Activated CD8-positive, alpha-beta T cell treated with anti-CD3 and anti-CD28 coated beads for 36 hours (primary cell): ENCODE measurements around the gene CD44. TPM values are rescaled to one million over a fixed set of nuclear protein-coding genes. Genes with fewer than 3 reads are reported as not detected.

ENCODE experiments used
- ATAC-seq: fragments of 200-7000 bp; cut with Tn5 transposase; one replicate; pipeline ENCODE4 v1.10.0; 2021; ENCODE audit warnings: mild to moderate bottlenecking, moderate library complexity
- CTCF ChIA-PET: fragments of 350-600 bp; sonication (Branson Sonifier 250); formaldehyde crosslinking; loops from one replicate; lab custom pipeline; 2021; ENCODE audit warnings: antibody characterized with exemption; lab: Charles Lee
- POLR2A ChIA-PET: fragments of 350-600 bp; sonication (Branson Sonifier 250); formaldehyde crosslinking; loops from one replicate; lab custom pipeline; 2021; ENCODE audit warnings: antibody characterized with exemption; lab: Charles Lee
- DNase-seq: peaks from one replicate; pipeline ENCODE4 v3.0.0-alpha.2; 2020
- H3K27ac Mint-ChIP-seq: one replicate; pipeline ENCODE4 v1.8.0; 2021; ENCODE audit warnings: mild to moderate bottlenecking, mixed read lengths
- H3K27me3 Mint-ChIP-seq: one replicate; pipeline ENCODE4 v1.8.0; 2021; ENCODE audit warnings: mixed read lengths
- H3K36me3 Mint-ChIP-seq: one replicate; pipeline ENCODE4 v1.8.0; 2021; ENCODE audit warnings: low read depth, mixed read lengths
- H3K4me1 Mint-ChIP-seq: one replicate; pipeline ENCODE4 v1.8.0; 2021; ENCODE audit warnings: low read depth, mixed read lengths
- H3K4me3 Mint-ChIP-seq: one replicate; pipeline ENCODE4 v1.8.0; 2021; ENCODE audit warnings: mild to moderate bottlenecking, moderate library complexity, mixed read lengths
- H3K9me3 Mint-ChIP-seq: one replicate; pipeline ENCODE4 v1.8.0; 2021; ENCODE audit warnings: mixed read lengths
- intact Hi-C: fragments of 100-400 bp; cut with micrococcal nuclease; formaldehyde crosslinking; loops from one replicate; pipeline ENCODE4 v1.10.0; 2022
- total RNA-seq, 2 experiments: library from RNA; stranded (reverse); gene quantifications; one replicate each; pipeline ENCODE4 v1.2.3, GENCODE V29; 2021
- TF ChIP-seq, protein P1 (sequence below): fragments of 200-600 bp; IDR thresholded peaks from one replicate; pipeline ENCODE4 v1.8.0; 2022; ENCODE audit warnings: antibody characterized with exemption, mild to moderate bottlenecking

CD44 gene
- total RNA-seq, 2 experiments from 2014 or later, result 363 to 373 TPM

- intact Hi-C loops, result no loop called here
- H3K27ac Mint-ChIP-seq, result peak overlapping the region; percentile 87
- ChIA-PET CTCF (interaction anchor here (0.6 to 8.3 kb wide), 9 partner anchors 10 to 208 kb away, joined by 3 to 89 read pairs (median 3); no protein-coding TSS in a partner anchor), POLR2A (interaction anchor here (0.9 to 1.6 kb wide), 4 partner anchors 9 to 43 kb away, joined by 3 to 6 read pairs (median 4); no protein-coding TSS in a partner anchor)
- H3K4me1 Mint-ChIP-seq, result peaks cover 82% of the 10 kb centered on the region
- no peaks in the 10 kb centered on the region for H3K9me3 Mint-ChIP-seq
- TF ChIP-seq, protein P1, sequence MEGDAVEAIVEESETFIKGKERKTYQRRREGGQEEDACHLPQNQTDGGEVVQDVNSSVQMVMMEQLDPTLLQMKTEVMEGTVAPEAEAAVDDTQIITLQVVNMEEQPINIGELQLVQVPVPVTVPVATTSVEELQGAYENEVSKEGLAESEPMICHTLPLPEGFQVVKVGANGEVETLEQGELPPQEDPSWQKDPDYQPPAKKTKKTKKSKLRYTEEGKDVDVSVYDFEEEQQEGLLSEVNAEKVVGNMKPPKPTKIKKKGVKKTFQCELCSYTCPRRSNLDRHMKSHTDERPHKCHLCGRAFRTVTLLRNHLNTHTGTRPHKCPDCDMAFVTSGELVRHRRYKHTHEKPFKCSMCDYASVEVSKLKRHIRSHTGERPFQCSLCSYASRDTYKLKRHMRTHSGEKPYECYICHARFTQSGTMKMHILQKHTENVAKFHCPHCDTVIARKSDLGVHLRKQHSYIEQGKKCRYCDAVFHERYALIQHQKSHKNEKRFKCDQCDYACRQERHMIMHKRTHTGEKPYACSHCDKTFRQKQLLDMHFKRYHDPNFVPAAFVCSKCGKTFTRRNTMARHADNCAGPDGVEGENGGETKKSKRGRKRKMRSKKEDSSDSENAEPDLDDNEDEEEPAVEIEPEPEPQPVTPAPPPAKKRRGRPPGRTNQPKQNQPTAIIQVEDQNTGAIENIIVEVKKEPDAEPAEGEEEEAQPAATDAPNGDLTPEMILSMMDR, result no peak
- no peak for DNase-seq
- H3K27me3 Mint-ChIP-seq, result no peaks in the 10 kb centered on the region
- ATAC-seq, result no peak
- no peak overlapping the region for H3K4me3 Mint-ChIP-seq
- peaks cover 84% of the 10 kb centered on the region for H3K36me3 Mint-ChIP-seq
Observed at GRCh38 chr11:35183326-35183925, 44.5 kb downstream of the CD44 start.

- TF ChIP-seq, protein P1, result no peak
Observed at GRCh38 chr11:35185696-35186095, 46.7 kb downstream of the CD44 start.

GRCh38 chr11:35187996-35188395 lies 49.0 kb downstream of the CD44 start:
- TF ChIP-seq, protein P1, result no peak
- Mint-ChIP-seq H3K4me1 (peaks cover 82% of the 10 kb centered on the region), H3K4me3 (no peak overlapping the region), H3K27ac (no peak overlapping the region), H3K36me3 (peaks cover 84% of the 10 kb centered on the region), H3K9me3 (no peaks in the 10 kb centered on the region), H3K27me3 (no peaks in the 10 kb centered on the region)
- intact Hi-C loops, result no loop called here
- ATAC-seq, result no peak
- ChIA-PET CTCF (no interaction called here), POLR2A (no interaction called here)
- no peak for DNase-seq

More at GRCh38 chr11:35185696-35186095, 46.7 kb downstream of the CD44 start:
- Mint-ChIP-seq H3K27ac (peak overlapping the region; percentile 57), H3K27me3 (no peaks in the 10 kb centered on the region), H3K36me3 (peaks cover 81% of the 10 kb centered on the region), H3K4me1 (peaks cover 78% of the 10 kb centered on the region), H3K4me3 (no peak overlapping the region), H3K9me3 (no peaks in the 10 kb centered on the region)
- DNase-seq (no peak), ATAC-seq (no peak)
- ChIA-PET CTCF (no interaction called here), POLR2A (interaction anchor here (0.9 kb wide), 1 partner anchor 22 kb away, joined by 3 read pairs; no protein-coding TSS in a partner anchor)
- intact Hi-C loops, result no loop called here

DNA sequence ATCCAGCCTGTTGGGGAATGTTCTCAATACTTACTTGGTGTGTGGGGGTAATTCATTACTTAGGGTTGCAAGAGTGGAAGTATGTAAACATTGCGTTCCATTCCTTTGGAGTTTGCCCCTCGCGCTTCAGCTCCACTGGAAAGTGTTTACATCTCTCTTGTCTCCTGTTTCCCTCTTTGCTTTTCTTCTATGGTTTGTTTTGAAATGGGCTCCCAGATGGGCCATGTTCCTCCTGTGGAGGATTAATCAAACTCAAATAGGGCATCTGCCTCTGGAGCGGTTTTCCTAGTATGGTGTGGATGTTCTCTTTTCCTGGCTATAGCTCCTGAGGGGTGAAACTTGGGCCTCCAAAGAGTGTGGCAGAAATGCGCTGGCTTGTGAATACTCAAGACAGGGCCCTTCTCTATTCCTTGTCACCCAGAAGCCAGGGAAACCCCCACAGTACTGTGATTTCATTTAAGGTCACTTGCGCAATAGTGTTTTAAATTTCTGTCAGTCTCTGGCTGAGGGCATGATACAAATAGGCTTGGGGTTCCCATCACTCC lies 51.9 kb downstream of the CD44 start:
- Mint-ChIP-seq H3K4me3 (no peak overlapping the region), H3K36me3 (peaks cover 88% of the 10 kb centered on the region), H3K4me1 (peaks cover 82% of the 10 kb centered on the region), H3K9me3 (no peaks in the 10 kb centered on the region), H3K27me3 (no peaks in the 10 kb centered on the region), H3K27ac (peak overlapping the region; percentile 21)
- POLR2A ChIA-PET, result interaction anchor here (0.9 to 1.6 kb wide), 4 partner anchors 12 to 44 kb away, joined by 3 to 4 read pairs (median 3); no protein-coding TSS in a partner anchor
- TF ChIP-seq, protein P1, result no peak
- CTCF ChIA-PET, result interaction anchor here (0.8 to 2.6 kb wide), 5 partner anchors 9 to 264 kb away, joined by 3 to 5 read pairs (median 4); no protein-coding TSS in a partner anchor
- ATAC-seq (peak; percentile 68), DNase-seq (no peak)
- intact Hi-C loops, result no loop called here

- Mint-ChIP-seq H3K27me3 (no peaks in the 10 kb centered on the region), H3K4me1 (peaks cover 86% of the 10 kb centered on the region), H3K9me3 (no peaks in the 10 kb centered on the region), H3K36me3 (peaks cover 92% of the 10 kb centered on the region), H3K27ac (peak overlapping the region; percentile 10), H3K4me3 (no peak overlapping the region)
- POLR2A ChIA-PET, result interaction anchor here (1.0 to 1.3 kb wide), 3 partner anchors 9 to 53 kb away, joined by 3 to 4 read pairs (median 3); no protein-coding TSS in a partner anchor
- CTCF ChIA-PET, result interaction anchor here (1.3 to 2.6 kb wide), 6 partner anchors 9 to 266 kb away, joined by 3 to 14 read pairs (median 5); no protein-coding TSS in a partner anchor
- no peak for DNase-seq
- TF ChIP-seq, protein P1, result no peak
- intact Hi-C loops, result no loop called here
- no peak for ATAC-seq
Observed at GRCh38 chr11:35192347-35192746, 53.4 kb downstream of the CD44 start.
